Thoracic aorta (tissue), 2 donors: ENCODE results near the gene PSMA6. TPM values are rescaled to one million over a fixed set of nuclear protein-coding genes. Genes with fewer than 3 reads are reported as not detected.

ENCODE experiments used
- ATAC-seq: fragments of 150-250 bp; one replicate; pipeline ENCODE4 v1.8.0; 2017; ENCODE audit warnings: low read depth; ENCODE audit not compliant: insufficient number of reproducible peaks, low FRiP score
- DNase-seq: peaks from one replicate; pipeline ENCODE4 v3.0.0-alpha.2; 2020; ENCODE audit warnings: low spot score
- H3K27ac ChIP-seq, 2 donors: fragments of 200-600 bp; sonication (generic); 1 replicate in 1 of 2; 2 replicates in 1 of 2; pipeline ENCODE4 v1.5.1; 2016; ENCODE audit warnings: mild to moderate bottlenecking in 2 of 2, moderate library complexity in 2 of 2
- H3K27me3 ChIP-seq: fragments of 200-600 bp; sonication (generic); replicated peaks from 2 replicates; pipeline ENCODE4 v1.6.0; 2016; ENCODE audit warnings: mild to moderate bottlenecking; ENCODE audit not compliant: insufficient read depth
- H3K36me3 ChIP-seq: fragments of 200-600 bp; sonication (generic); one replicate; pipeline ENCODE4 v1.5.1; 2016
- H3K4me1 ChIP-seq, 2 donors: fragments of 200-600 bp; sonication (generic); 1 replicate in 1 of 2; 2 replicates in 1 of 2; pipeline versions ENCODE4 v1.5.1 to v1.6.0; 2016; ENCODE audit warnings: low read depth in 2 of 2, mild to moderate bottlenecking in 1 of 2; ENCODE audit not compliant: control insufficient read depth in 1 of 2
- H3K4me3 ChIP-seq: fragments of 200-600 bp; sonication (generic); 2 replicates; pipeline ENCODE4 v1.5.1; 2016; ENCODE audit warnings: mild to moderate bottlenecking
- H3K9me3 ChIP-seq: fragments of 200-600 bp; sonication (generic); 2 replicates; pipeline ENCODE4 v1.5.1; 2016
- CTCF ChIP-seq: fragments of 200-600 bp; sonication (generic); IDR thresholded peaks from one replicate; pipeline ENCODE4 v1.5.1; 2019; ENCODE audit warnings: antibody characterized with exemption
- total RNA-seq, 2 donors: library from RNA; depleted of rRNA; stranded (reverse); fragments of >200 nt; gene quantifications; one replicate each; pipeline versions ENCODE4 v1.1.0 to v1.2.3, GENCODE V29; 2016

Gene PSMA6
- 100 to 1,000 TPM in 1 of 2 donors, 10 to 100 TPM in 1; 56.5 to 119 TPM for total RNA-seq

GRCh38 chr14:35292051-35292769 is at the start of gene PSMA6:
Gene PSMA6, plus strand, starts transcription at chr14:35292382. Its CDS starts 95 bp downstream, at chr14:35292477.
- peak within 1 kb of the TSS; percentile 97 for H3K4me3 ChIP-seq
- DNase-seq (peak; percentile 96), ATAC-seq (peak; percentile 92)
- H3K27ac ChIP-seq, result peak within 1 kb of the TSS; percentile 85 to 89
- no peak for TF ChIP-seq CTCF
- peaks cover 39 to 44% of the 10 kb centered on the region in 2 donors for H3K4me1 ChIP-seq
- no peaks in the 10 kb centered on the region for H3K27me3 ChIP-seq
- H3K9me3 ChIP-seq, result no peaks in the 10 kb centered on the region
- no peaks in the 10 kb centered on the region for H3K36me3 ChIP-seq

DNA sequence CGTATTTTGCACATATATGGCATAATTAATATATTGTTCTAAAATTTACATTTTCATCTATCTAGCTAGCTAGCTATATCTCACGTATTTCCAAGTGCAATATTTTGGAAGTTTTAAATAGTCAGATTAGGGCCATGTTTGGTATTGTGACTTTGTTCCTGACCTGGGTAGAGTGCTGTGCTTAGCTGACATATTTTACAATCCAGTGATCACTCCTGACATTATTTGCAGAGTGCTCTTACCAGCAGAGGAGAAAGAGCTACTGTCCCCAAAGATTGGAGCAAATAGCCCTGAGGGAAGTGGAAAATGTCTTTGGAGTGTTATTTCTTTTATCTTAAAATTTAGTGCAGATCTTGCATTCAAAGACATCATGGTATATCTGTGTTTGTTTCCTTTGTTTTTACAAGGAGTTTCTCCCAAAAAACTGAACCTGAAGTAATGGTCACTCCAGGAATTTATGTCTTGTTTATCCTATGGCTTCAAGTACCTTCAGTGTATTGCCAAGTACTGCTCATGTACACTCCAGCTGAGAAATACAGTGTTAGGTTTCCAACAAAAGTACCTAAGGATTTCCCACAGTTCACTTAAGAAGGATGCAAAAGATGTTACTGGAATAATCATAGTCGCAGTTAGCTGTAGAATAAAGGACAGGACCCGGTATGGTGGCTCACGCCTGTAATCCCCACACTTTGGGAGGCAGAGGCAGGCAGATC is 49.4 kb upstream of the PSMA6 start:
- no peak for ATAC-seq
- Histone ChIP-seq H3K27ac (no peak overlapping the region), H3K4me3 (no peak overlapping the region), H3K36me3 (no peaks in the 10 kb centered on the region), H3K4me1 (peaks cover 0 to 10% of the 10 kb centered on the region in 2 donors), H3K27me3 (no peaks in the 10 kb centered on the region), H3K9me3 (no peaks in the 10 kb centered on the region)
- no peak for DNase-seq
- no peak for TF ChIP-seq CTCF

DNA sequence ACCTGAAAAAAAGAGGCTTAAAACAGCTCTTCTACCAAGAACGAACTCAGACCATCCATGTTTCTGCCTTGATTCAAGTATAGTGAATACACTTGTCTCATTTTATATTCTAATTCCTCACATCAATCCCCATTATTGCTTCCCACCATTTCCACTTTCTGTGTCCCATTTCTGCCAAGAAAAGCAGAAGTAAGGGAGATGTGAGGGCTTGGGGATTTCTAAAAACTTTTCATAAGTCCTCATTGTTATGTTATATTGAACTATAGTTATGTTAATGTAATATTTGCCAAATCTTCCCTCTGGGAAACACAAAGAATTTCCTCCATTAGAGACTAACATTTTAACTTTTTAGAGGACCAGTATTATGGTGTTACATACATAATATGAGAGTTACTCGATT is 48.2 kb upstream of the PSMA6 start:
- no peak for TF ChIP-seq CTCF
- no peaks in the 10 kb centered on the region for H3K9me3 ChIP-seq

DNA sequence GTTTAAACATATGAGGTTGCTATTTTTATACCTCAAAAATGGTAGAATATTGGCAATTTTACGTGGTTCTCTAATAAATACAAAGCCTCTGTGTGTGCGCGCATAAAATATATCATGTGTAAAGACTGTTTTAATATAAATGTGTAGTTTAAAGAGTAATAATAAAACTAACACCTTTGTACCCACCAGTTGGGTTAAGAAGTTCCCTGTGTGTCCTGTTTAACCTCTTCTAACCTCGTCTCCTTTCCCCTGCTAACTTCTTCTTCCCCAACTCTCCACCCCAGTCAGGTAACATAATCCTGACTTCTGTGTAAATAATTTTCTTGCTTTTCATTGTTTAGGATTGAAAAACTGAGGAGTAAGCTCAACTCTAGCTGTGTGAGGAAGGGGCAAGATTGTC is 47.6 kb upstream of the PSMA6 start:
- Histone ChIP-seq H3K9me3 (no peaks in the 10 kb centered on the region), H3K27ac (no peak overlapping the region), H3K36me3 (no peaks in the 10 kb centered on the region), H3K4me1 (peaks cover 0 to 10% of the 10 kb centered on the region in 2 donors), H3K27me3 (no peaks in the 10 kb centered on the region), H3K4me3 (no peak overlapping the region)
- ATAC-seq (no peak), DNase-seq (no peak)
- TF ChIP-seq CTCF, result no peak

More for the DNA sequence above, 48.2 kb upstream of the PSMA6 start:
- DNase-seq (no peak), ATAC-seq (no peak)
- Histone ChIP-seq H3K27ac (no peak overlapping the region), H3K4me3 (no peak overlapping the region), H3K27me3 (no peaks in the 10 kb centered on the region), H3K36me3 (no peaks in the 10 kb centered on the region), H3K4me1 (peaks cover 0 to 10% of the 10 kb centered on the region in 2 donors)

- Histone ChIP-seq H3K4me1 (peaks cover 0 to 10% of the 10 kb centered on the region in 2 donors), H3K27me3 (no peaks in the 10 kb centered on the region), H3K36me3 (no peaks in the 10 kb centered on the region), H3K27ac (no peak overlapping the region), H3K4me3 (no peak overlapping the region), H3K9me3 (no peaks in the 10 kb centered on the region)
- ATAC-seq (no peak), DNase-seq (no peak)
- no peak for TF ChIP-seq CTCF
Measured at GRCh38 chr14:35245051-35245450, 47.1 kb upstream of the PSMA6 start.
